SK-N-SH treated with all-trans-retinoic acid at 6 μM for 48 hours (cell line): Measurements from ENCODE around the gene ELMO1.

ENCODE experiments used
- ATAC-seq: fragments of 200-7000 bp; cut with Tn5 transposase; 3 replicates; pipeline ENCODE4 v1.9.1; 2020; ENCODE audit warnings: mild to moderate bottlenecking, moderate library complexity
- ARNTL ChIP-seq: fragments of 450-650 bp; formaldehyde crosslinking; IDR thresholded peaks from 2 replicates; pipeline ENCODE4 v1.5.0; 2020; ENCODE audit warnings: low read depth, mild to moderate bottlenecking, moderate library complexity, borderline replicate concordance
- BACH2 ChIP-seq: fragments of 250-450 bp; sonication (Bioruptor Pico); IDR thresholded peaks from 2 replicates; pipeline ENCODE4 v1.9.0; 2021; ENCODE audit warnings: mild to moderate bottlenecking, borderline replicate concordance
- CSDC2 ChIP-seq: fragments of 250-450 bp; sonication (Bioruptor Pico); IDR thresholded peaks from 2 replicates; pipeline ENCODE4 v1.5.0; 2020; ENCODE audit warnings: mild to moderate bottlenecking, moderate library complexity
- ESRRG ChIP-seq: fragments of 250-450 bp; sonication (Bioruptor Pico); IDR thresholded peaks from 2 replicates; pipeline ENCODE4 v1.6.1; 2021; ENCODE audit warnings: mild to moderate bottlenecking
- ISL1 ChIP-seq: fragments of 250-450 bp; sonication (Bioruptor Pico); IDR thresholded peaks from 2 replicates; pipeline ENCODE4 v2.1.2; 2022; ENCODE audit warnings: mild to moderate bottlenecking, moderate library complexity
- OSR1 ChIP-seq: fragments of 250-450 bp; sonication (Bioruptor Pico); IDR thresholded peaks from 2 replicates; pipeline ENCODE4 v1.8.0; 2022; ENCODE audit warnings: moderate library complexity, mild to moderate bottlenecking, inconsistent platforms
- PPARA ChIP-seq: fragments of 250-450 bp; sonication (Bioruptor Pico); IDR thresholded peaks from 2 replicates; pipeline ENCODE4 v1.5.0; 2020; ENCODE audit warnings: mild to moderate bottlenecking, borderline replicate concordance
- RARB ChIP-seq: fragments of 250-450 bp; sonication (Bioruptor Pico); IDR thresholded peaks from 2 replicates; pipeline ENCODE4 v1.8.0; 2021; ENCODE audit warnings: mild to moderate bottlenecking, moderate library complexity
- SNAI2 ChIP-seq: fragments of 250-450 bp; sonication (Bioruptor Pico); IDR thresholded peaks from 2 replicates; pipeline ENCODE4 v1.5.0; 2020; ENCODE audit warnings: mild to moderate bottlenecking, moderate library complexity
- TCF4 ChIP-seq: fragments of 250-450 bp; sonication (Bioruptor Pico); IDR thresholded peaks from 2 replicates; pipeline ENCODE4 v1.8.0; 2021; ENCODE audit warnings: mild to moderate bottlenecking, moderate library complexity, borderline replicate concordance
- TOX ChIP-seq: fragments of 250-450 bp; sonication (Bioruptor Pico); IDR thresholded peaks from 2 replicates; pipeline ENCODE4 v1.8.0; 2021; ENCODE audit warnings: mild to moderate bottlenecking, moderate library complexity, borderline replicate concordance
- TSHZ2 ChIP-seq: fragments of 250-450 bp; sonication (Bioruptor Pico); IDR thresholded peaks from 2 replicates; pipeline ENCODE4 v1.5.0; 2020; ENCODE audit warnings: mild to moderate bottlenecking, moderate library complexity
- ZC3H10 ChIP-seq: fragments of 250-450 bp; sonication (Bioruptor Pico); IDR thresholded peaks from 2 replicates; pipeline ENCODE4 v1.5.1; 2021; ENCODE audit warnings: mild to moderate bottlenecking, moderate library complexity
- ZFP3 ChIP-seq: fragments of 250-450 bp; sonication (Bioruptor Pico); IDR thresholded peaks from 2 replicates; pipeline ENCODE4 v1.5.0; 2020; ENCODE audit warnings: mild to moderate bottlenecking, moderate library complexity
- ZFP30 ChIP-seq: fragments of 450-650 bp; formaldehyde crosslinking; IDR thresholded peaks from 2 replicates; pipeline ENCODE4 v1.5.0; 2022; ENCODE audit warnings: mild to moderate bottlenecking, moderate library complexity
- ZNF70 ChIP-seq: fragments of 450-650 bp; formaldehyde crosslinking; IDR thresholded peaks from 2 replicates; pipeline ENCODE4 v1.5.0; 2020; ENCODE audit warnings: mild to moderate bottlenecking, moderate library complexity
- ZNF8 ChIP-seq: fragments of 450-650 bp; formaldehyde crosslinking; IDR thresholded peaks from 2 replicates; pipeline ENCODE4 v1.5.0; 2020; ENCODE audit warnings: mild to moderate bottlenecking, moderate library complexity
- TF ChIP-seq, protein P1 (sequence below): fragments of 250-450 bp; sonication (Bioruptor Pico); IDR thresholded peaks from 2 replicates; pipeline ENCODE4 v1.8.0; 2021; ENCODE audit warnings: low read depth, mild to moderate bottlenecking, moderate library complexity, borderline replicate concordance
- TF ChIP-seq, protein P2 (sequence below): fragments of 250-450 bp; sonication (Bioruptor Pico); IDR thresholded peaks from 2 replicates; pipeline ENCODE4 v1.8.0; 2020; ENCODE audit warnings: mild to moderate bottlenecking, moderate library complexity, borderline replicate concordance

ELMO1 gene

GRCh38 chr7:37015353-37016034 lies 433.2 kb downstream of the ELMO1 start:
- TF ChIP-seq ZFP30 (CRISPR knock-in tag) = no peak
- TF ChIP-seq ESRRG (CRISPR knock-in tag) = no peak
- no peak for TF ChIP-seq OSR1
- TF ChIP-seq ZNF8 = no peak
- no peak for TF ChIP-seq RARB (CRISPR knock-in tag)
- no peak for TF ChIP-seq TCF4 (CRISPR knock-in tag)
- TF ChIP-seq, protein P1, sequence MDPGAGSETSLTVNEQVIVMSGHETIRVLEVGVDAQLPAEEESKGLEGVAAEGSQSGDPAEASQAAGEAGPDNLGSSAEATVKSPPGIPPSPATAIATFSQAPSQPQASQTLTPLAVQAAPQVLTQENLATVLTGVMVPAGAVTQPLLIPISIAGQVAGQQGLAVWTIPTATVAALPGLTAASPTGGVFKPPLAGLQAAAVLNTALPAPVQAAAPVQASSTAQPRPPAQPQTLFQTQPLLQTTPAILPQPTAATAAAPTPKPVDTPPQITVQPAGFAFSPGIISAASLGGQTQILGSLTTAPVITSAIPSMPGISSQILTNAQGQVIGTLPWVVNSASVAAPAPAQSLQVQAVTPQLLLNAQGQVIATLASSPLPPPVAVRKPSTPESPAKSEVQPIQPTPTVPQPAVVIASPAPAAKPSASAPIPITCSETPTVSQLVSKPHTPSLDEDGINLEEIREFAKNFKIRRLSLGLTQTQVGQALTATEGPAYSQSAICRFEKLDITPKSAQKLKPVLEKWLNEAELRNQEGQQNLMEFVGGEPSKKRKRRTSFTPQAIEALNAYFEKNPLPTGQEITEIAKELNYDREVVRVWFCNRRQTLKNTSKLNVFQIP (CRISPR knock-in tag) = no peak
- TF ChIP-seq TSHZ2 (CRISPR knock-in tag) = no peak
- no peak for TF ChIP-seq SNAI2 (CRISPR knock-in tag)
- no peak for TF ChIP-seq CSDC2 (CRISPR knock-in tag)
- ATAC-seq = no peak

- no peak for ATAC-seq
These were observed 434.9 kb downstream of the ELMO1 start for GRCh38 chr7:37013771-37014170.

DNA sequence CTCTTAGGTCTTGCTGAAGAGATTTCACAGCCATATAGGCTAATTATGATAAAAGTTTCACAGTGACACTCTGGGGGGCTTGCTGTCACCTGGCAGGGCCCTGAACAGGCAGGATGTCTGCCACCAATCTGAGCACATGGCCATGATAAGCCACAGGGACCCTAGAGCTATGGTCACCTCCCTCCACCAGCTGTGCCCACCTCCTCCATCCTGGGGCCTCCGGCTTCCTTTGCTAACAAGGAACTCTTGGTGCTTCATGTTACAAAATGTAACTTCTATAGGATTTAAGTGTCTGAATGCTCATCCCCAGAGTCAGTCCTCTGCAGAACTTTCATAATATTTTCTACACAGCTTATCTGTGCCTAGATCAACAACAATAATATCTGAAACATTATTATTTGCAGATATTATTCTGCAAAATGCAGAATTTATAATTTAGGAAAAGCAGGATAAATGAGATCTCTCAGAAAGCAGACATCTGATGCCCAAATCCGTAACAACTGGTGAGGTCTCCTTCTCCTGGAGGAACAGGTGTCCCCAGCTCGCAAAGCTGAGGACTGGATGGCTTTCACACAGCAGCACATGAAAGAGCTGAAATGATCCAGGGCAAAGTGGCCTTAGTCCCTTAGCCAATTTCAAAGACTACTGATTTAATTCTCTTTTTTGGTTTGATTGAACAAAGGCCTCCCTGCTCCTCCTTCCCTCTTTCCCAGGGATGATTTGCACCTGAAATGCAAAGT lies 437.3 kb downstream of the ELMO1 start:
- no peak for ATAC-seq
- TF ChIP-seq CSDC2 (CRISPR knock-in tag) (no peak), ISL1 (no peak), TCF4 (CRISPR knock-in tag) (no peak), TOX (CRISPR knock-in tag) (no peak)
- TF ChIP-seq, protein P2, sequence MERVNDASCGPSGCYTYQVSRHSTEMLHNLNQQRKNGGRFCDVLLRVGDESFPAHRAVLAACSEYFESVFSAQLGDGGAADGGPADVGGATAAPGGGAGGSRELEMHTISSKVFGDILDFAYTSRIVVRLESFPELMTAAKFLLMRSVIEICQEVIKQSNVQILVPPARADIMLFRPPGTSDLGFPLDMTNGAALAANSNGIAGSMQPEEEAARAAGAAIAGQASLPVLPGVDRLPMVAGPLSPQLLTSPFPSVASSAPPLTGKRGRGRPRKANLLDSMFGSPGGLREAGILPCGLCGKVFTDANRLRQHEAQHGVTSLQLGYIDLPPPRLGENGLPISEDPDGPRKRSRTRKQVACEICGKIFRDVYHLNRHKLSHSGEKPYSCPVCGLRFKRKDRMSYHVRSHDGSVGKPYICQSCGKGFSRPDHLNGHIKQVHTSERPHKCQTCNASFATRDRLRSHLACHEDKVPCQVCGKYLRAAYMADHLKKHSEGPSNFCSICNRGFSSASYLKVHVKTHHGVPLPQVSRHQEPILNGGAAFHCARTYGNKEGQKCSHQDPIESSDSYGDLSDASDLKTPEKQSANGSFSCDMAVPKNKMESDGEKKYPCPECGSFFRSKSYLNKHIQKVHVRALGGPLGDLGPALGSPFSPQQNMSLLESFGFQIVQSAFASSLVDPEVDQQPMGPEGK (CRISPR knock-in tag) = no peak

More at GRCh38 chr7:37013771-37014170, 434.9 kb downstream of the ELMO1 start:
- TF ChIP-seq ISL1 (no peak), ARNTL (CRISPR knock-in tag) (no peak)

GRCh38 chr7:37009125-37009675 lies 439.5 kb downstream of the ELMO1 start:
- no peak for ATAC-seq
- no peak for TF ChIP-seq ZNF8
- no peak for TF ChIP-seq TSHZ2 (CRISPR knock-in tag)
- no peak for TF ChIP-seq RARB (CRISPR knock-in tag)
- TF ChIP-seq ZFP3 (CRISPR knock-in tag) = no peak
- no peak for TF ChIP-seq CSDC2 (CRISPR knock-in tag)
- TF ChIP-seq, protein P1 (CRISPR knock-in tag) = no peak
- TF ChIP-seq ZC3H10 (CRISPR knock-in tag) = no peak
- no peak for TF ChIP-seq SNAI2 (CRISPR knock-in tag)
- TF ChIP-seq, protein P2 (CRISPR knock-in tag) = no peak
- TF ChIP-seq ARNTL (CRISPR knock-in tag) = no peak
- no peak for TF ChIP-seq ZFP30 (CRISPR knock-in tag)
- no peak for TF ChIP-seq BACH2 (CRISPR knock-in tag)
- TF ChIP-seq ISL1 = no peak
- TF ChIP-seq ZNF70 (CRISPR knock-in tag) = no peak
- no peak for TF ChIP-seq PPARA
